HepG2 (cell line): ENCODE data around the gene MCMBP. TPM values are rescaled to one million over a fixed set of nuclear protein-coding genes. Genes with fewer than 3 reads are reported as not detected.
A peak's percentile ranks its signal among the peaks of the same experiment; 100 is the strongest.

Experiments
- ARID3A ChIP-seq: IDR thresholded peaks from 2 replicates; pipeline ENCODE4 v1.6.1; 2012; ENCODE audit warnings: low read depth, low read length, improper control_type of control experiment
- ATM ChIP-seq: fragments of 450-650 bp; IDR thresholded peaks from 2 replicates; pipeline ENCODE4 v1.7.1; 2017; ENCODE audit warnings: mild to moderate bottlenecking, borderline replicate concordance
- ATRX ChIP-seq: sonication (generic); formaldehyde crosslinking; IDR thresholded peaks from 2 replicates; pipeline ENCODE4 v1.4.0; 2020; ENCODE audit warnings: missing genetic modification reagents, borderline replicate concordance
- CTCF ChIP-seq: sonication (generic); formaldehyde crosslinking; IDR thresholded peaks from 2 replicates; pipeline ENCODE4 v1.5.0; 2020; ENCODE audit warnings: mild to moderate bottlenecking, missing genetic modification reagents, moderate library complexity
- HMGXB4 ChIP-seq, 2 experiments: sonication (generic) in 1 of 2; formaldehyde crosslinking in 1 of 2; IDR thresholded peaks; 2 replicates each; pipeline versions ENCODE4 v1.4.0 to v1.6.1; 2018 to 2020; ENCODE audit warnings: missing genetic modification reagents in 2 of 2, borderline replicate concordance in 1 of 2, low read depth in 1 of 2, mild to moderate bottlenecking in 1 of 2, missing biosample characterization in 1 of 2
- MED13 ChIP-seq: sonication (generic); formaldehyde crosslinking; IDR thresholded peaks from 2 replicates; pipeline ENCODE4 v1.5.0; 2020; ENCODE audit warnings: missing genetic modification reagents
- NFKB2 ChIP-seq: sonication (generic); formaldehyde crosslinking; IDR thresholded peaks from 2 replicates; pipeline ENCODE4 v1.4.0; 2020; ENCODE audit warnings: missing genetic modification reagents, borderline replicate concordance
- ZBTB26 ChIP-seq: IDR thresholded peaks from 2 replicates; pipeline ENCODE4 v1.6.1; 2016; ENCODE audit warnings: missing compliant biosample characterization, missing genetic modification reagents, borderline replicate concordance
- ZNF124 ChIP-seq: sonication (generic); formaldehyde crosslinking; IDR thresholded peaks from 2 replicates; pipeline ENCODE4 v1.4.0; 2020; ENCODE audit warnings: missing genetic modification reagents
- ZNF761 ChIP-seq: sonication (generic); formaldehyde crosslinking; conservative IDR thresholded peaks from 2 replicates; pipeline ENCODE4 v1.4.0; 2020; ENCODE audit warnings: mild to moderate bottlenecking, missing genetic modification reagents
- polyA plus RNA-seq, 8 experiments: library from polyadenylated mRNA; depleted of rRNA in 3 of 8; stranded (reverse) in 7 of 8; unstranded in 1 of 8; fragments of >200 nt; fragmentation: Illumina TruSeq in 4 of 8; extraction: Trizol in 4 of 8; gene quantifications; 2 replicates each; pipeline versions ENCODE4 v1.2.1 to v1.2.3, GENCODE V29; 2011 to 2016; ENCODE audit warnings: low read depth in 4 of 8, missing spikeins in 1 of 8, mixed read lengths in 1 of 8; ENCODE audit not compliant: insufficient read depth in 1 of 8
- total RNA-seq, 5 experiments: library from RNA; depleted of rRNA; stranded (reverse); fragments of >200 nt; fragmentation: Illumina TruSeq; extraction: Trizol; gene quantifications; 2 replicates each; pipeline ENCODE4 v1.2.3, GENCODE V29; 2016; ENCODE audit warnings: low read depth in 1 of 5

The MCMBP gene
- total and polyA plus RNA-seq, 2 of the 13 experiments (the other 11 are each of a cell fraction or from before 2014, with no cell fraction given) = 35.7 to 62.4 TPM

- TF ChIP-seq ATRX (CRISPR knock-in tag) = no peak
- no peak for TF ChIP-seq ZBTB26 (CRISPR knock-in tag)
- no peak for TF ChIP-seq ZNF761 (CRISPR knock-in tag)
- no peak for TF ChIP-seq ZNF124 (CRISPR knock-in tag)
- TF ChIP-seq HMGXB4 (CRISPR knock-in tag; IDR thresholded peaks at IDR 0.05; ENCODE audit: borderline replicate concordance in 1 of 2, low read depth in 1 of 2) = no peak
- no peak for TF ChIP-seq MED13 (CRISPR knock-in tag)
- peak; percentile 30; the same call in 1 of the 2 replicates for TF ChIP-seq ARID3A
- TF ChIP-seq ATM = no peak
- TF ChIP-seq CTCF (CRISPR knock-in tag) = no peak
- TF ChIP-seq NFKB2 (CRISPR knock-in tag) = no peak
- TF ChIP-seq, all 625 proteins: peak for 70
These were observed 23.5 kb upstream of the MCMBP start (continued) for GRCh38 chr10:119896061-119896655.
